Sigmoid colon (tissue), 7 donors: Measurements from ENCODE around the gene MARVELD2. TPM values are rescaled to one million over a fixed set of nuclear protein-coding genes. Genes with fewer than 3 reads are reported as not detected.
"Not testable (repeated sequence)": the region's sequence is repeated elsewhere in the genome, so short reads cannot be mapped to it uniquely, and the experiment has no call there.

Experiments
- DNase-seq: peaks from one replicate; pipeline ENCODE4 v3.0.0-alpha.2; 2019
- H3K27ac ChIP-seq, 4 donors: fragments of 200-600 bp; sonication (generic); one replicate each; pipeline ENCODE4 v1.5.1; 2016 to 2019; ENCODE audit warnings: mild to moderate bottlenecking in 1 of 4
- H3K27me3 ChIP-seq, 3 donors: fragments of 200-600 bp; sonication (generic); one replicate each; pipeline ENCODE4 v1.5.1; 2019; ENCODE audit warnings: mild to moderate bottlenecking in 1 of 3
- H3K36me3 ChIP-seq, 4 donors: fragments of 200-600 bp; sonication (generic); one replicate each; pipeline ENCODE4 v1.5.1; 2016 to 2019
- H3K4me1 ChIP-seq, 4 donors: fragments of 200-600 bp; sonication (generic); one replicate each; pipeline ENCODE4 v1.5.1; 2017 to 2019
- H3K4me3 ChIP-seq, 4 donors: fragments of 200-600 bp; sonication (generic); one replicate each; pipeline ENCODE4 v1.5.1; 2017 to 2019; ENCODE audit warnings: mild to moderate bottlenecking in 2 of 4, moderate library complexity in 1 of 4
- H3K9me3 ChIP-seq, 4 donors: fragments of 200-600 bp in 3 of 4; sonication (generic) in 3 of 4; one replicate each; pipeline versions ENCODE4 v1.5.1 to v1.6.1; 2013 to 2019
- CTCF ChIP-seq, 4 experiments: fragments of 450-650 bp in 3 of 4; fragments of 200-600 bp in 1 of 4; IDR thresholded peaks; one replicate each; pipeline ENCODE4 v1.5.1; 2016 to 2019; ENCODE audit warnings: antibody characterized with exemption in 4 of 4, mild to moderate bottlenecking in 3 of 4, moderate library complexity in 2 of 4
- EP300 ChIP-seq, 4 donors: sonication (generic); formaldehyde crosslinking; IDR thresholded peaks; one replicate each; pipeline ENCODE4 v1.6.1; 2017; ENCODE audit warnings: antibody characterized with exemption in 4 of 4
- POLR2A ChIP-seq, 2 donors: fragments of 450-650 bp; IDR thresholded peaks; one replicate each; pipeline ENCODE4 v1.6.1; 2016; ENCODE audit warnings: antibody characterized with exemption in 2 of 2, mild to moderate bottlenecking in 2 of 2, moderate library complexity in 2 of 2
- POLR2AphosphoS5 ChIP-seq, 4 donors: sonication (generic); formaldehyde crosslinking; IDR thresholded peaks; one replicate each; pipeline ENCODE4 v1.6.1; 2017; ENCODE audit warnings: antibody characterized with exemption in 4 of 4
- WGBS, 2 donors: extraction: QIAGEN DNeasy Blood & Tissue Kit; methylation state at CpG; one replicate each; pipeline ENCODE4 v1.1.7; 2013; 5-methylcytosine and 5-hydroxymethylcytosine counted together
- intact Hi-C: fragments of 100-400 bp; cut with DNase I; formaldehyde crosslinking; loops from one replicate; pipeline ENCODE4 v1.15.1; 2023
- polyA plus RNA-seq, 3 donors: library from polyadenylated mRNA; stranded (reverse); fragments of 200-250 nt; gene quantifications; one replicate each; pipeline ENCODE4 v1.2.3, GENCODE V29; 2013
- total RNA-seq, 4 donors: library from RNA; depleted of rRNA; stranded (reverse); fragments of >200 nt; gene quantifications; one replicate each; pipeline ENCODE4 v1.1.0, GENCODE V29; 2016
- donor health status: healthy with polysubstance abuse.
- donor health status: Bipolar disorder and iron deficiency.
- donor health status: healthy.

The MARVELD2 gene
- total RNA-seq (under 1 TPM in 3 of 4 donors, not detected in 1; 0.28 to 0.49 (median 0.36) TPM), polyA plus RNA-seq (1 to 10 TPM; 4.2 to 9.7 (median 5.8) TPM)

GRCh38 chr5:69414885-69415583 lies at the start of gene MARVELD2:
MARVELD2 (plus strand) TSS chr5:69415116; CDS start chr5:69419386, 4,270 bp downstream.
- Histone ChIP-seq H3K27ac (peak within 1 kb of the TSS in 1 of 4 donors; percentile 8), H3K9me3 (no peaks in the 10 kb centered on the region), H3K36me3 (peaks cover 0 to 40% (median 4%) of the 10 kb centered on the region in 4 donors), H3K4me1 (peaks cover 0 to 7% (median 0%) of the 10 kb centered on the region in 4 donors), H3K4me3 (peak within 1 kb of the TSS; percentile 22 to 61 (median 57)), H3K27me3 (peaks cover 0 to 4% (median 0%) of the 10 kb centered on the region in 3 donors)
- 6 to 9% methylated on average over 78 of the region's 78 CpGs for WGBS, 2 donors
- no peak for DNase-seq
- intact Hi-C loops, result no loop called here
- TF ChIP-seq CTCF (IDR thresholded peaks at IDR 0.05), result peak in 1 of 4 experiments; percentile 35
- TF ChIP-seq POLR2AphosphoS5 (IDR thresholded peaks at IDR 0.05), result no peak
- TF ChIP-seq POLR2A (IDR thresholded peaks at IDR 0.05), result peak in 1 of 2 donors; percentile 13
- TF ChIP-seq EP300 (IDR thresholded peaks at IDR 0.05), result no peak

GRCh38 chr5:69367697-69368279 lies 47.1 kb upstream of the MARVELD2 start:
- Histone ChIP-seq H3K4me3 (peak overlapping the region in 1 of 4 donors; percentile 87), H3K27me3 (no peaks in the 10 kb centered on the region), H3K36me3 (peaks cover 0 to 44% (median 13%) of the 10 kb centered on the region in 4 donors), H3K4me1 (peaks cover 0 to 35% (median 22%) of the 10 kb centered on the region in 4 donors), H3K27ac (peak overlapping the region in 1 of 4 donors; percentile 93), H3K9me3 (no peaks in the 10 kb centered on the region)
- intact Hi-C loops, result loop anchor here (5.0 to 10.0 kb wide), 2 partner anchors 35 to 323 kb away; partner anchors contain the start of gene CCDC125
- TF ChIP-seq POLR2A (IDR thresholded peaks at IDR 0.05) (no peak), CTCF (IDR thresholded peaks at IDR 0.05) (no peak), EP300 (IDR thresholded peaks at IDR 0.05) (no peak)
- WGBS, 2 donors, result 90 to 93% methylated on average over 11 of the region's 11 CpGs
- DNase-seq, result no peak

- WGBS, 2 donors, result 1 to 2% methylated on average over 39 of the region's 39 CpGs
- Histone ChIP-seq H3K36me3 (peaks cover 0 to 34% (median 13%) of the 10 kb centered on the region in 4 donors), H3K4me3 (peak overlapping the region; percentile 67 to 87 (median 78)), H3K27ac (peak overlapping the region; percentile 93 to 96 (median 94)), H3K27me3 (no peaks in the 10 kb centered on the region), H3K4me1 (peaks cover 0 to 35% (median 22%) of the 10 kb centered on the region in 4 donors), H3K9me3 (no peaks in the 10 kb centered on the region)
- no peak for TF ChIP-seq CTCF (IDR thresholded peaks at IDR 0.05)
- no peak for TF ChIP-seq POLR2A (IDR thresholded peaks at IDR 0.05)
- no peak for TF ChIP-seq EP300 (IDR thresholded peaks at IDR 0.05)
- TF ChIP-seq POLR2AphosphoS5 (IDR thresholded peaks at IDR 0.05), result no peak
- intact Hi-C loops, result loop anchor here (5.0 to 10.0 kb wide), 2 partner anchors 36 to 324 kb away; partner anchors contain the start of gene CCDC125
- DNase-seq, result no peak
Measured at GRCh38 chr5:69368458-69369339, 46.2 kb upstream of the MARVELD2 start.

- Histone ChIP-seq H3K4me3 (peak within 1 kb of the TSS; percentile 67 to 87 (median 78)), H3K27me3 (no peaks in the 10 kb centered on the region), H3K4me1 (peaks cover 0 to 35% (median 22%) of the 10 kb centered on the region in 4 donors), H3K36me3 (peaks cover 0 to 29% (median 12%) of the 10 kb centered on the region in 4 donors), H3K27ac (peak within 1 kb of the TSS; percentile 93 to 96 (median 94)), H3K9me3 (no peaks in the 10 kb centered on the region)
- TF ChIP-seq POLR2AphosphoS5 (IDR thresholded peaks at IDR 0.05), result peak; percentile 79 to 93 (median 82)
- TF ChIP-seq POLR2A (IDR thresholded peaks at IDR 0.05), result peak; percentile 41 to 66
- TF ChIP-seq EP300 (IDR thresholded peaks at IDR 0.05), result no peak
- DNase-seq, result peak; percentile 94
- intact Hi-C loops, result loop anchor here (2.0 to 10.0 kb wide), 3 partner anchors 37 to 325 kb away; partner anchors contain the start of genes CCDC125 and SLC30A5
- 0% methylated on average over 66 of the region's 66 CpGs for WGBS, 2 donors
Measured at GRCh38 chr5:69369340-69370121, 45.4 kb upstream of the MARVELD2 start, which contains the start of the genes AK6, RAD17 and TAF9. AK6 (minus strand) TSS chr5:69369520; CDS start chr5:69369490, 30 bp downstream. RAD17 (plus strand) TSS chr5:69369818; CDS start chr5:69372209, 2,391 bp downstream. TAF9 (minus strand) TSS chr5:69369520; CDS start chr5:69365737, 3,783 bp downstream.

- Histone ChIP-seq H3K36me3 (peaks cover 0 to 29% (median 6%) of the 10 kb centered on the region in 4 donors), H3K27ac (peak overlapping the region; percentile 93 to 96 (median 94)), H3K4me3 (peak overlapping the region; percentile 67 to 87 (median 78)), H3K4me1 (peaks cover 0 to 35% (median 22%) of the 10 kb centered on the region in 4 donors)
- intact Hi-C loops, result loop anchor here (2.0 kb wide), 1 partner anchor 276 kb away; the partner anchor contains the start of gene SLC30A5
- not testable (repeated sequence) for H3K9me3 ChIP-seq, DNase-seq, H3K27me3 ChIP-seq
- 1 to 2% methylated on average over 16 of the region's 16 CpGs for WGBS, 2 donors
Measured at GRCh38 chr5:69370335-69370734, 44.6 kb upstream of the MARVELD2 start.
